HCT116 (cell line): ENCODE measurements around the gene TEX2.

ENCODE experiments used
- CTCF ChIP-seq, 3 experiments: fragments of 200-600 bp in 1 of 3; sonication (generic) in 1 of 3; IDR thresholded peaks in 2 of 3; conservative IDR thresholded peaks in 1 of 3; 2 replicates each; pipeline ENCODE4 v1.5.1; 2012 to 2017; ENCODE audit warnings: low read depth in 2 of 3, low read length in 2 of 3, antibody characterized with exemption in 1 of 3, borderline replicate concordance in 1 of 3, control low read depth in 1 of 3, mild to moderate bottlenecking in 1 of 3, mixed read lengths in 1 of 3, mixed run types in 1 of 3, moderate library complexity in 1 of 3; ENCODE audit not compliant: insufficient read depth in 1 of 3
- EZH2 ChIP-seq: fragments of 200-600 bp; sonication (generic); IDR thresholded peaks from 2 replicates; pipeline ENCODE4 v1.6.1; 2017; ENCODE audit warnings: antibody characterized with exemption, mixed run types
- FOSL1 ChIP-seq: IDR thresholded peaks from 2 replicates; pipeline ENCODE4 v1.6.1; 2012; ENCODE audit warnings: low read depth
- MAX ChIP-seq: IDR thresholded peaks from 2 replicates; pipeline ENCODE4 v1.6.1; 2012
- POLR2A ChIP-seq: IDR thresholded peaks from 2 replicates; pipeline ENCODE4 v1.7.0; 2011; ENCODE audit warnings: borderline replicate concordance; ENCODE audit not compliant: insufficient read depth, insufficient read length; ENCODE audit errors: extremely low read depth
- POLR2AphosphoS5 ChIP-seq: IDR thresholded peaks from 2 replicates; pipeline ENCODE4 v1.6.1; 2011; ENCODE audit warnings: mild to moderate bottlenecking, low read depth, low read length, moderate library complexity
- RAD21 ChIP-seq: IDR thresholded peaks from 2 replicates; pipeline ENCODE4 v1.6.1; 2012; ENCODE audit warnings: low read depth, mild to moderate bottlenecking
- REST ChIP-seq: IDR thresholded peaks from 2 replicates; pipeline ENCODE4 v1.6.1; 2012; ENCODE audit warnings: low read depth
- SIN3A ChIP-seq: IDR thresholded peaks from 2 replicates; pipeline ENCODE4 v1.6.1; 2012; ENCODE audit warnings: low read depth
- TCF7L2 ChIP-seq: IDR thresholded peaks from 2 replicates; pipeline ENCODE4 v1.7.0; 2011; ENCODE audit warnings: borderline replicate concordance, inconsistent platforms; ENCODE audit not compliant: insufficient read depth, insufficient read length; ENCODE audit errors: extremely low read depth
- ZFX ChIP-seq: fragments of 450-650 bp; IDR thresholded peaks from 2 replicates; pipeline ENCODE4 v1.6.1; 2017
- TF ChIP-seq, protein P1 (sequence below): IDR thresholded peaks from 2 replicates; pipeline ENCODE4 v1.6.1; 2012

GRCh38 chr17:64139542-64139941, 123.5 kb downstream of the TEX2 start:
- TF ChIP-seq POLR2A: no peak
- TF ChIP-seq REST: no peak
- no peak for TF ChIP-seq CTCF (IDR thresholded peaks at IDR 0.05 in 2 of 3, conservative IDR thresholded peaks at IDR 0.05 in 1 of 3; ENCODE audit: borderline replicate concordance in 1 of 3, insufficient read depth in 1 of 3, low read depth in 2 of 3, low read length in 2 of 3)
- no peak for TF ChIP-seq SIN3A
- no peak for TF ChIP-seq EZH2
- no peak for TF ChIP-seq RAD21
- TF ChIP-seq FOSL1: no peak
- TF ChIP-seq, protein P1, sequence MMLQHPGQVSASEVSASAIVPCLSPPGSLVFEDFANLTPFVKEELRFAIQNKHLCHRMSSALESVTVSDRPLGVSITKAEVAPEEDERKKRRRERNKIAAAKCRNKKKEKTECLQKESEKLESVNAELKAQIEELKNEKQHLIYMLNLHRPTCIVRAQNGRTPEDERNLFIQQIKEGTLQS: no peak
- no peak for TF ChIP-seq POLR2AphosphoS5
- no peak for TF ChIP-seq ZFX
- TF ChIP-seq TCF7L2: no peak
- no peak for TF ChIP-seq MAX
